ENCODE data around the gene SERAC1. TPM values are rescaled to one million over a fixed set of nuclear protein-coding genes. Genes with fewer than 3 reads are reported as not detected.

The SERAC1 gene
- total RNA-seq, 6 donors from 2014 or later: 3.2 to 11.4 (median 6.1) TPM

- Histone ChIP-seq H3K27me3 (no peaks in the 10 kb centered on the region), H3K36me3 (peaks cover 0 to 23% (median 4%) of the 10 kb centered on the region in 4 donors), H3K4me1 (peaks cover 0 to 8% (median 0%) of the 10 kb centered on the region in 4 donors), H3K9me3 (no peaks in the 10 kb centered on the region), H3K27ac (no peak overlapping the region), H3K4me3 (no peak overlapping the region)
- DNase-seq (peak in 1 of 2 donors; percentile 48), ATAC-seq (ENCODE audit: low FRiP score in 2 of 2) (no peak)
- TF ChIP-seq POLR2AphosphoS5 (IDR thresholded peaks at IDR 0.05) (no peak), POLR2A (IDR thresholded peaks at IDR 0.05) (no peak), EP300 (IDR thresholded peaks at IDR 0.05) (no peak), CTCF (IDR thresholded peaks at IDR 0.05) (no peak)
- 80 to 83% methylated on average over 11 to 21 of the region's 21 CpGs for WGBS, 2 donors
Observed at GRCh38 chr6:158085261-158086053, 82.6 kb downstream of the SERAC1 start.

DNA sequence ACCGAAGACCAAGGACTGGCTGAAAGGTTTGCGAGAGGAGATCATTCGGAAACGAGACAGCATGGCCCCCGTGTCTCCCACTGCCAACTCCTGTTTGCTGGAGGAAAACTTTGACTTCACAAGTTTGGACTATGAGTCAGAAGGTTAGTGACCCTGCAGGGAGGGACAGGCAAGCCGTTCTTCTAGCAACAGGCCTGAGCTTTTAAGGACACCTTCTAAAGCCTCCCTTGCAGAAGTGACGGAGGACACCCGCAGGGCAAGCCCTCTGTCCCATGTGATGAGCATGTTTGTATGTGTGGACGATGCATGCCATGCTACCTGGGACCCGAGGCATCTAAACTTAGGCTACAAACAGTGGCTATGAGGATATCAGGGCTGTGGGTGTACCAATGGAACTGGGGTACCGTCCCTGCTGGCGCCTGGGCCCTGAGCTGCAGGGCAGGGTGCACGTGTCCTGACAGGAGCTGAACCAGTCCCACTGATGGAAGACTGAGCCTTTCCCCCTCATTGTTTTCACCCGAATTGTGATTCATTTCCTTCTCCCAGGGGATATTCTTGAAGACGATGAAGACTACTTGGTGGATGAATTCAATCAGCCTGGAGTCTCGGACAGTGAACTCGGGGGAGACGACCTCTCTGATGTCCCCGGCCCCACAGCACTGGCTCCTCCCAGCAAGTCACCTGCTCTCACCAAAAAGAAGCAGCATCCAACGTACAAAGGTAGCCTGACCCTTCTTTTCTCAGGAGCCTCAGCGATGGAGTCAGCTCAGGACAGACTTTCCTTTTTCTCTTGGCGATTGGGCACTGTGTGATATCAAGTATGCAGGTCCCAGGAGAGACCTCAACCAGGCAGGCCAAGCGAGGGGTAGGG lies 84.4 kb downstream of the SERAC1 start:
- Histone ChIP-seq H3K27ac (no peak overlapping the region), H3K4me1 (peaks cover 0 to 8% (median 0%) of the 10 kb centered on the region in 4 donors), H3K36me3 (peaks cover 0 to 23% (median 4%) of the 10 kb centered on the region in 4 donors), H3K4me3 (no peak overlapping the region), H3K27me3 (no peaks in the 10 kb centered on the region), H3K9me3 (no peaks in the 10 kb centered on the region)
- no peak for DNase-seq
- TF ChIP-seq CTCF (IDR thresholded peaks at IDR 0.05) (no peak), EP300 (IDR thresholded peaks at IDR 0.05) (no peak), POLR2A (IDR thresholded peaks at IDR 0.05) (no peak), POLR2AphosphoS5 (IDR thresholded peaks at IDR 0.05) (no peak)
- 94% methylated on average over 16 to 22 of the region's 23 CpGs for WGBS, 2 donors
- no peak for ATAC-seq (ENCODE audit: low FRiP score in 2 of 2)

- Histone ChIP-seq H3K36me3 (peaks cover 0 to 23% (median 9%) of the 10 kb centered on the region in 4 donors), H3K4me1 (peaks cover 0 to 4% (median 0%) of the 10 kb centered on the region in 4 donors), H3K27ac (no peak overlapping the region), H3K9me3 (no peaks in the 10 kb centered on the region), H3K4me3 (no peak overlapping the region), H3K27me3 (no peaks in the 10 kb centered on the region)
- DNase-seq: peak in 1 of 2 donors; percentile 86
- WGBS, 2 donors: 50 to 74% methylated on average over 6 of the region's 6 CpGs
- peak in 1 of 2 donors; percentile 49 for ATAC-seq (ENCODE audit: low FRiP score in 2 of 2)
- TF ChIP-seq EP300 (IDR thresholded peaks at IDR 0.05) (peak in 1 of 4 donors; percentile 9), POLR2AphosphoS5 (IDR thresholded peaks at IDR 0.05) (no peak)
Observed at GRCh38 chr6:158081657-158081935, 86.5 kb downstream of the SERAC1 start.

DNA sequence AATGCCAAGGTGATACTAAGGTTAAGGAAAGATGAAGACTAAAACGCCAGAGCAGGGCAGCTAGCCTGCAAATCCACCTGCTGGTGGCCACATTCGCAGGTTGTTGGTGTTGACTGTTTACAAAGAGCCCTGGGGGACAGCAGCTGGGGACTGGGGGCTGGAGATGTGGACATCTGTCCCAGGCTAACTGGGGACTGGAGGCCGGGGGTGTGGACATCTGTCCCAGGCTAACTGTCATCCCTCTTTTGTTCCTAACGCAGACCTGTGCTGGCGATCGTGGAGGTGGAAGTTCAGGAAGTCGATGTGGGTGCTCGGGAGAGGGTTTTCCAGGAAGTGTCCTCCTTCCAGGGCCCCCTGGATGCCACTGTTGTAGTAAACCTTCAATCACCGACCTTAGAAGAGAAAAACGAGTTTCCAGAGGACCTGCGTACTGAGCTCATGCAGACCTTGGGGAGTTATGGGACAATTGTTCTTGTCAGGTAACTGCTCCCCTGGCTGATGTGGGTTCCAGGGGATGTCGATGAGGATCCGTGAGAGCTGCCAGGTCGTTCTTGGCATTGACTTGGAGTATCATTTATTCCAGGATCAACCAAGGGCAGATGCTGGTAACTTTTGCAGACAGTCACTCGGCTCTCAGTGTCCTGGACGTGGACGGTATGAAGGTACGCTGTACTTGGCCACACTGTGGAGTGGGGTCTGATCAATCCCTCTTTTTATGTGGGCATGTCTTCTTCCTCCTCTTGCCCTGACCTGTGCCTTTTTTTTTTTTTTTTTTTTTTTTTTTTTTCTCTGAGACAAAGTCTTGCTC lies 87.0 kb downstream of the SERAC1 start:
- no peak for DNase-seq
- no peak overlapping the region for H3K27ac ChIP-seq
- peaks cover 0 to 4% (median 0%) of the 10 kb centered on the region in 4 donors for H3K4me1 ChIP-seq
- no peak overlapping the region for H3K4me3 ChIP-seq
- peak in 1 of 2 donors; percentile 9 for ATAC-seq (ENCODE audit: low FRiP score in 2 of 2)
- 85 to 87% methylated on average over 18 of the region's 18 CpGs for WGBS, 2 donors
- TF ChIP-seq CTCF (IDR thresholded peaks at IDR 0.05) (no peak), POLR2AphosphoS5 (IDR thresholded peaks at IDR 0.05) (no peak)
- no peaks in the 10 kb centered on the region for H3K27me3 ChIP-seq
- no peaks in the 10 kb centered on the region for H3K9me3 ChIP-seq
- H3K36me3 ChIP-seq: peaks cover 0 to 23% (median 10%) of the 10 kb centered on the region in 4 donors
